Astrocyte (in vitro differentiated cells and primary cell): ENCODE results near the gene GSAP. TPM values are rescaled to one million over a fixed set of nuclear protein-coding genes. Genes with fewer than 3 reads are reported as not detected.

Experiments used
- total RNA-seq: library from RNA; stranded (reverse); gene quantifications from 2 replicates; pipeline ENCODE4 v1.2.1, GENCODE V29; 2021

GSAP gene
- total RNA-seq, 1 donor from 2014 or later: 4.1 TPM

Other genes starting within 250 kb of the GSAP start
- not detected in 2 replicates for gene FGL2, start 216.5 kb downstream of the GSAP start, total RNA-seq
- 95.2 and 111 TPM in 2 replicates for gene PTPN12, start 120.9 kb upstream of the GSAP start, total RNA-seq